ENCODE results near the gene FHIT.
"Not testable (repeated sequence)": the region's sequence is repeated elsewhere in the genome, so short reads cannot be mapped to it uniquely, and the experiment has no call there.

FHIT gene

GRCh38 chr3:60598671-60599070, 652.6 kb downstream of the FHIT start:
- no peak for DNase-seq

DNA sequence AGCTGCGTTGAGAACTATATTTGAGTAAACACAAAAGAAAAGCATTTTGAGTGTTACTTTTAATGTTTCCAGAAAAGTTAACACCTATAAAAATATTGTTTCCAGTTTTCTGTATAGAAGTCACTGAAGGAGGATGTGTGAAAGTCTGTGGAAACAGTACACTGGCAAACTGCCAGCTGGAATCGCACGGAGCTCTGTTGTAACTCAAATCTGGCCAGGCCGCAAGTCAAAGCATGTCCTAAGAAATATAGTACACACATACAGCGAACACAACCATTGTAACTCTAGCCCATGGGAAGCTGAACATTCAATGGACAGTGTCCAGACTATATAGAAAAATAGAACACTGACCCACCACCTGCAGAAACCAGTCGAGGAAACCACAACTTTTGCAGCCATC, 657.2 kb downstream of the FHIT start:
- DNase-seq = no peak

DNA sequence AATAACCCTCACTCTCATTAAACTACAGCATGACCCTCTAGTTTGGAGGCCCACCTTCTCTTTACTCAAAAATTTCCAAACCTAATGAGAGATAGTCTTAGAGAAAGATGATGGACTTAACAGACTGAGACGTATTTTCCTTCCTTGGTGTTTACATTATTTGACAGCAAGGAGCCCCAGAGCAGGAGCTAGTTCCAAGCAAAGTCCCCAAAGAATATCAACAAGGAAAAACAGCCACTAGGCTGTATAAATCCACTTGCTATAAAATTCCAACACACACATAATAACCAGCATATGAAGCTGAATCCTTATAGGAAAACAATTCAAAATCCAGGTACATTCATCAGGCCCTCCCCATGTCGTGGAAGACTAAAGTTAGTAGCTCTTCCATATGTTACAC, 660.0 kb downstream of the FHIT start:
- DNase-seq = no peak

DNA sequence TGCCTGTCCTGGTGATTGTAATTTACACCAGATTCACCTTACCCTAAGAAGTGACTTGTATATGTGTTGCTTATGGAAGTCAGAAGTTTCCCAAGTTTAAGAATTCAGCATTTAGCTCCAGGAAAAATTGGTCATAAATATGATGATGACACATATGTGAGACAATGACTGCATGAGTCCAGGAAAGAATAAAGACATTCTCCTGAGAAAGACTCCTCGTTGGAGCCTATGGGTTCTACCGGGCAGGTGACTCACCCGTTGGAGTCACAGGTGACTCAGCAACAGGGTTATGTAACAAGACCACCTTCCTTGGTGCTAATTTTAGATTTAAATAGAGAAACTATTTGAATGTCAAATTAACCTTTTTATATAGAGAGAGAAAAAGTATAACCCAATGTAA, 662.4 kb downstream of the FHIT start:
- no peak for DNase-seq

GRCh38 chr3:60585918-60586317, 665.3 kb downstream of the FHIT start:
- no peak for DNase-seq

- DNase-seq = no peak
Observed at GRCh38 chr3:60584250-60584649, 667.0 kb downstream of the FHIT start.

DNA sequence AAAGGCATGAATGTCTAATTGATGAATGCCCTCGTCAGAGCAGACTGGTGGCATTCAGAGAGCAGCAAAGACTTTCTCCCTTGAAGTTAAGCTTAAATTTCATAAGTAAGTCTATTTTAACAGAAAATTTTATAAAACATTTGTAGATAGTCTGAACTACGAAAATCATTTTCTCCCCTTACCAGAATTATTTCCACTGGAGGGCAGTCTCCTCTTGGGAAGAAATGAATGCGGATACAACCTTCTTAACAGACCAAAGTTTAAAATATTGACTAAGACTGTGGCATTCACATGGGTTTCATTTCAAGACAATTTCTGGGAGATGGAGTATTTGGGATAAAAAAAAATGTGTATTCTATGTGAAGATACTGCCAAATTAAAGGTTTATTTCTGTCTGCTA, 669.0 kb downstream of the FHIT start:
- no peak for DNase-seq

DNA sequence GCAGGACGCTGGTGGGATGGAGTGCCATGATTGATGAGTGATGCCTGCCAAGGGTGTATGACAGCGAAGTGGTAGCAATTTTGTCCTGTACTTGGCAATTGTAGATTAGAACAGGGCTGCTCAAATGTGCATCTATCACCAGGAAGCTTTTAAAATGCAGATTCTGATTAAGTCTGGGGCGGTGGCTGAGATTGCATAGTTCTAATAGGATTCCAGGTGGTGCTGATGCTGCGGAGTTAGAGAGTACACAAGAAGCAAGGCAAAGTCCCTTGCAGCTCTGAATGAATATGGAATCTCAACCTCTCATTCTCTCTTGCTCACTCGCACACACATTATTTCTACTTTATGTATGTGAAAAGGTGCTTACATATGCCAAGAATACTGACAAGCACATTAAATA, 670.4 kb downstream of the FHIT start:
- DNase-seq = no peak

DNA sequence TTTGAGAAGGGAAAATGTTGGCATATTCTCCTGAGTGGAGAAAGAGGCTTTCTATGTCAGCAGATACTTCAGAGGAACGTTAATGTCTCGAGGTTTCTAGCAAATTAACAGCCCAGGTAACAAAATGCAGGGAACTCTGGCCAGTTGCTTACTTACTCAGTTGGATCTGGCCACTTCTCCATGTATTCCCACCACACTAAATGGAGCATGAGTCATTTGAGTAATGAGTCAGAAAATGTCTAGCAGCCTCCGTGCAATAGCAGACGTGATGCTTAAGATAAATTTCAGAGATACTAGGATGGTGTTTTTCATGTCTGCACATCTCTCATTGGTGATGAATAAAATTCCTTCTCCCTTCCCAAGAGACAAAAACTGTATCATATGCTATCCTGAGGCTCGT, 671.5 kb downstream of the FHIT start:
- DNase-seq = no peak

GRCh38 chr3:60578936-60579335, 672.3 kb downstream of the FHIT start:
- no peak for DNase-seq

DNA sequence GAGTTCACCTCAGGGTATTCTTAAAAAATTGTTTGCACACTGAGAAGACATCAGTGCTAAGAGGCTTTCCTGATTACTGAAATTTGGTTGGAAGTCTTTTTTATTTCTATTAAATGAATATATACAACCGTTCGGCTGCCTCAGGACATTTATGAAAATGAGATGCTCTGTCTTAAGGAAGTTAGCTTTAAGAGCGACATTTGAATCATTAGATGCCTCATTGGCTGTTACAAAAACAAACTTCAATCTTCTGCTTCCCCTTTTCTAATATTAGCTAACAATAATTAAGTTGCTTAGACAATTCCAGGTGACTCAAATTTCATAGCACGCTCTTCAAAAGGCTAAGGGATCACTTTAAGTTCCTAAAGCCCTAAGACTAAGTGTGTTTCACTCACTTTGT, 673.7 kb downstream of the FHIT start:
- DNase-seq = no peak

DNA sequence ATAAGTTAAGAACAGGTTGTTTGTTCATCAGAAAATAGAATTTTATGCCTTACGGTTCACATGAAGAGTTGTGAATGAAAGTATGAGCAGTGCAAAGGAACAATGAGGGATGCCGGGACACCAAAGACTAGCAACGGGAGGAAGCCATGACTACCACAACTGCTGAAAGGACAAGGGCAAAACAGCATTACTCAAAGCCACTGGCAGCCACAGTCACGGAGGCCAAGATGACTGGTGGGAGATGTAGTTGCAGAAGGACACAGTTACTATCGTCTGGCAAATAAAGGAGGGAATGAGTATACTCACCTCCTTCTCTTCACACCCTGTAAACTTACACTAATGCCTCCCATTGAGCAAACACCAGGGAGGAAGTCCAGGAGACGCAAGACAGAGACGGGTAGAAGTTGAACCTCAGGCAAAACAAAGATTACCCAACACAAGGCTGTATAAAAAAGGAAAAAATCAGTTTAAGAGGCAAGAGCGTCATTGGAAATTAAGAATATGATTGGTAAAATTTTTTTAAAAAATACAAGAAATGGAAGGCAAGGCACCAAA, 675.5 kb downstream of the FHIT start:
- DNase-seq = no peak

- DNase-seq = no peak
Observed at GRCh38 chr3:60574046-60574769, 677.0 kb downstream of the FHIT start.

- no peak for DNase-seq
Observed at GRCh38 chr3:60573494-60573893, 677.8 kb downstream of the FHIT start.

GRCh38 chr3:60571511-60571910, 679.7 kb downstream of the FHIT start:
- DNase-seq = no peak

- no peak for DNase-seq
Observed at GRCh38 chr3:60557122-60557521, 694.1 kb downstream of the FHIT start.

GRCh38 chr3:60555686-60556354, 695.4 kb downstream of the FHIT start:
- no peak for DNase-seq

DNA sequence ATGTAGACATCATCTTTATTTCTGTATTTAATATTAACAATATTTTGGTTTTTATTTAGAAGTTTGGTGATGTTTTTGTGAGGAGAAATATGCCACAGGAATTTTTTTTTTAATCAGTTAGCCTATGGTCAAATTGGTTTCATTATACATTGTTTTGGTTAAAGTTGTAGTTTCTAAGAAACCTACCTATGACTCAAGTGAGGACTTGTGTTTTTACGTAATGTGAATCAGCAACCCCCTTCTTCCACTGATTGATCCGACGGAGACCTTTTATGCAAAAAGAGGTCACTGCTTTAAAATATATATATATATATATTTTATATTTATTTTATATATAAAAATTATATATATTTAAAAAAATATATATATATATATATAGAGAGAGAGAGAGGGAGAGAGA, 698.1 kb downstream of the FHIT start:
- no peak for DNase-seq

GRCh38 chr3:60552581-60552980, 698.7 kb downstream of the FHIT start:
- DNase-seq = no peak

GRCh38 chr3:60551455-60552209, 699.6 kb downstream of the FHIT start:
- DNase-seq = no peak

DNA sequence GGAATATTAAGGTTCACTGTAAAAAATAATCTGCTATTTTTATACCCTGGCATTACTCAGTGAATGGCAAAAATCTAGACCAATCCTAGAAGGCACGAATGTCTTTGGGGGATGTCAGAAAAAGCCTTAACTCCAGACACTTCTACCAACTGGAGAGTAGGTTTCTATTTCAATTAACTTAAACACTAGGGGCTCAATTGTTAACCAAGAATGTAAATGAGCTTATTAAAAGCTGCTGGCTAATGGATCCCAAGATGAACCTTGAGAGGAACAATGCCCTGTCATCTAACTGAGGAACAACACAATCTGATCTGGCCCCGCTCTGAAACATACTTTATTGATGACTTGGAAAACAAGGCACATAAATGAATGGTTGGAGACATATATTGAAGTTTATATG, 701.4 kb downstream of the FHIT start:
- no peak for DNase-seq

DNA sequence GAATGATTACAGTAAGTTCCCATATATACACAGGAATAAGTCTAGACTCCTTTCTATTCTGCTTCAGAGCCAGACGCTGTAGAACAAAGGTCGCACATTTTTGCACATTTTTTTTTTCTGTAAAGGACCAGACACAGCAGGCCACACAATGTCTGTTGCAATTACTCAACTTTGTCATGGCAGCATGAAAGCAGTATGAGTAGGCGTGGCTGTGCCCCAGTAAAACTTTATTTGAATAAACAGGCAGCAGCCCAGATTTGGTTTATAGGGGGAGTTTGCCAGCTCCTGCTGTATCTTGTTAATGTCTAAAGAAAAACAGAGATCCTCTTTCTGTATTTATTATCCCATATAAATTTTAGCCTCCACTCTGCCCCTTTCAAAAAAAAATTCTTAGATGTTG, 708.3 kb downstream of the FHIT start:
- DNase-seq = no peak

DNA sequence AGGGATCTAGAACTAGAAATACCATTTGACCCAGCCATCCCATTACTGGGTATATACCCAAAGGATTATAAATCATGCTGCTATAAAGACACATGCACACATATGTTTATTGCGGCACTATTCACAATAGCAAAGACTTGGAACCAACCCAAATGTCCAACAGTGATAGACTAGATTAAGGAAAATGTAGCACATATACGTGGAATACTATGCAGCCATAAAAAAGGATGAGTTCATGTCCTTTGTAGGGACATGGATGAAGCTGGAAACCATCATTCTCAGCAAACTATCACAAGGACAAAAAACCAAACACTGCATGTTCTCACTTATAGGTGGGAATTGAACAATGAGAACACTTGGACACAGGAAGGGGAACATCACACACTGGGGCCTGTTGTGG, 711.9 kb downstream of the FHIT start:
- DNase-seq = not testable (repeated sequence)

DNA sequence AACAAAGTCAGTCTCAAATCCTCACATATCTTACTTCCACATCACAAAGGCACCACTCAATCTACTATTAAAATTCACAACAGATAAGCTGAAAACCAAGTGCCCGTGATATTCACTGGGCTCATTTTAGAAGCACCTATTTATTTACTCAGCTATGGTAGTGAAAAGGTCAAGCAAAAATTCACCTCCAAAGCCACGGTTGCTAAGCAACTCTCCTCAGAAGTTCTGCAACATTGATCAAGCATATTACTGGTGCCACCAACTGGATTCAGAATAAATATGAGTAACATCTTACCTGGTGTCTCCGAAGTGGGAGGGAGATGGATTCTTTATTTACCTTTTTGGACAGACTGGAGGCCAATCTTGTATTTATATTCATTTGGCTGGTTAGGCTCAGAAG, 714.8 kb downstream of the FHIT start:
- DNase-seq = no peak

Measured in stimulated activated CD4-positive, alpha-beta T cell treated with anti-CD3 and anti-CD28 coated beads, Interleukin-2, amount 100 ng/mL, for 48 hours (primary cell).